ENCODE data around the gene POLR3K. TPM values are rescaled to one million over a fixed set of nuclear protein-coding genes. Genes with fewer than 3 reads are reported as not detected.

Gene POLR3K
- total RNA-seq, 1 experiment from 2014 or later: 40.1 TPM

DNA sequence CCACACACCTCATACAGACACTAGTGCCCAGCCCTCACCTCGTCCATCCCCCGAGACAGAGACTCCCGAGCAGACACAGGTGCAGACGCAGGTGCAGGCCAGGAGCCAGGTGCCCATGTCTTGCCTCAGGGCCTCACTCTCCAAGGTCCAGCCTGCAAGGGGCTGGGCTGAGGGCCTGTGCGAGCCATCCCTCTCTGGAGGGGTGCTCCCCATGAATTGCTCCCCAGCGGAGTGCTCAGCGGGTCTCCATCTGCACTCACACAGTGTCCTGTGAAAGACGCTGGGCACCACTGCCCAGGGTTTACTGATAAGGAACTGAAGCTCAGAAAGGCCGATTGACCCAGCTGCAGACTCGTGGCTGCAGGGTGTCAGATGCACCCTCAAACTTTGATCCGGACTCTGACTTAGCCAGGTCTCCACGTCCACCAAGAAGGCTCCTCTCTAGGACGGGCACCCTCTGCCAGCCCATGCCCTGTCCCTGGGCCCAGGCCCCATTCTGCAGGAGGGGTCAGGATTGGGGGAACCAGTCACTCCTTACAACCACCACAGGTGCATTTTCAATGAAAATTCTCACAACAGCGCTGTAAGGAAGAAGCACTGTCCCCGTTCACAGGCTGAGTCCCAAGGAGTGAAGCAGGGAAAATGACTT is 16.9 kb downstream of the POLR3K start:
- Mint-ChIP-seq H3K27me3 (ENCODE audit: low read depth) (no peaks in the 10 kb centered on the region), H3K4me3 (no peak overlapping the region), H3K27ac (no peak overlapping the region), H3K36me3 (peaks cover 18% of the 10 kb centered on the region), H3K9me3 (no peaks in the 10 kb centered on the region), H3K4me1 (no peaks in the 10 kb centered on the region; the same call in 1 of the 2 replicates)
- CTCF ChIA-PET: no interaction called here
- TF ChIP-seq CBFB (CRISPR knock-in tag; IDR thresholded peaks at IDR 0.05; ENCODE audit: low read depth): no peak
- no peak for TF ChIP-seq ELF4 (CRISPR knock-in tag; IDR thresholded peaks at IDR 0.05; ENCODE audit: low read depth)
- no peak for TF ChIP-seq ZBTB21 (CRISPR knock-in tag; IDR thresholded peaks at IDR 0.05; ENCODE audit: borderline replicate concordance)
- TF ChIP-seq NR1H2 (CRISPR knock-in tag; IDR thresholded peaks at IDR 0.05): no peak
- TF ChIP-seq NR3C1 (CRISPR knock-in tag; conservative IDR thresholded peaks at IDR 0.05; ENCODE audit: low read depth): no peak
- TF ChIP-seq GTF2I (CRISPR knock-in tag; conservative IDR thresholded peaks at IDR 0.05): no peak
- TF ChIP-seq, protein P1, sequence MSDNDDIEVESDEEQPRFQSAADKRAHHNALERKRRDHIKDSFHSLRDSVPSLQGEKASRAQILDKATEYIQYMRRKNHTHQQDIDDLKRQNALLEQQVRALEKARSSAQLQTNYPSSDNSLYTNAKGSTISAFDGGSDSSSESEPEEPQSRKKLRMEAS (CRISPR knock-in tag; IDR thresholded peaks at IDR 0.05): no peak
- TF ChIP-seq, protein P2, sequence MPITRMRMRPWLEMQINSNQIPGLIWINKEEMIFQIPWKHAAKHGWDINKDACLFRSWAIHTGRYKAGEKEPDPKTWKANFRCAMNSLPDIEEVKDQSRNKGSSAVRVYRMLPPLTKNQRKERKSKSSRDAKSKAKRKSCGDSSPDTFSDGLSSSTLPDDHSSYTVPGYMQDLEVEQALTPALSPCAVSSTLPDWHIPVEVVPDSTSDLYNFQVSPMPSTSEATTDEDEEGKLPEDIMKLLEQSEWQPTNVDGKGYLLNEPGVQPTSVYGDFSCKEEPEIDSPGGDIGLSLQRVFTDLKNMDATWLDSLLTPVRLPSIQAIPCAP (CRISPR knock-in tag; IDR thresholded peaks at IDR 0.05): no peak
- TF ChIP-seq MXD4 (CRISPR knock-in tag; IDR thresholded peaks at IDR 0.05; ENCODE audit: borderline replicate concordance): no peak
- no peak for TF ChIP-seq RELA (CRISPR knock-in tag; IDR thresholded peaks at IDR 0.05; ENCODE audit: borderline replicate concordance)
- TF ChIP-seq IRF2 (CRISPR knock-in tag; IDR thresholded peaks at IDR 0.05; ENCODE audit: borderline replicate concordance, low read depth): no peak
- TF ChIP-seq, protein P3, sequence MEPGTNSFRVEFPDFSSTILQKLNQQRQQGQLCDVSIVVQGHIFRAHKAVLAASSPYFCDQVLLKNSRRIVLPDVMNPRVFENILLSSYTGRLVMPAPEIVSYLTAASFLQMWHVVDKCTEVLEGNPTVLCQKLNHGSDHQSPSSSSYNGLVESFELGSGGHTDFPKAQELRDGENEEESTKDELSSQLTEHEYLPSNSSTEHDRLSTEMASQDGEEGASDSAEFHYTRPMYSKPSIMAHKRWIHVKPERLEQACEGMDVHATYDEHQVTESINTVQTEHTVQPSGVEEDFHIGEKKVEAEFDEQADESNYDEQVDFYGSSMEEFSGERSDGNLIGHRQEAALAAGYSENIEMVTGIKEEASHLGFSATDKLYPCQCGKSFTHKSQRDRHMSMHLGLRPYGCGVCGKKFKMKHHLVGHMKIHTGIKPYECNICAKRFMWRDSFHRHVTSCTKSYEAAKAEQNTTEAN (CRISPR knock-in tag; IDR thresholded peaks at IDR 0.05): no peak
- TF ChIP-seq, protein P4, sequence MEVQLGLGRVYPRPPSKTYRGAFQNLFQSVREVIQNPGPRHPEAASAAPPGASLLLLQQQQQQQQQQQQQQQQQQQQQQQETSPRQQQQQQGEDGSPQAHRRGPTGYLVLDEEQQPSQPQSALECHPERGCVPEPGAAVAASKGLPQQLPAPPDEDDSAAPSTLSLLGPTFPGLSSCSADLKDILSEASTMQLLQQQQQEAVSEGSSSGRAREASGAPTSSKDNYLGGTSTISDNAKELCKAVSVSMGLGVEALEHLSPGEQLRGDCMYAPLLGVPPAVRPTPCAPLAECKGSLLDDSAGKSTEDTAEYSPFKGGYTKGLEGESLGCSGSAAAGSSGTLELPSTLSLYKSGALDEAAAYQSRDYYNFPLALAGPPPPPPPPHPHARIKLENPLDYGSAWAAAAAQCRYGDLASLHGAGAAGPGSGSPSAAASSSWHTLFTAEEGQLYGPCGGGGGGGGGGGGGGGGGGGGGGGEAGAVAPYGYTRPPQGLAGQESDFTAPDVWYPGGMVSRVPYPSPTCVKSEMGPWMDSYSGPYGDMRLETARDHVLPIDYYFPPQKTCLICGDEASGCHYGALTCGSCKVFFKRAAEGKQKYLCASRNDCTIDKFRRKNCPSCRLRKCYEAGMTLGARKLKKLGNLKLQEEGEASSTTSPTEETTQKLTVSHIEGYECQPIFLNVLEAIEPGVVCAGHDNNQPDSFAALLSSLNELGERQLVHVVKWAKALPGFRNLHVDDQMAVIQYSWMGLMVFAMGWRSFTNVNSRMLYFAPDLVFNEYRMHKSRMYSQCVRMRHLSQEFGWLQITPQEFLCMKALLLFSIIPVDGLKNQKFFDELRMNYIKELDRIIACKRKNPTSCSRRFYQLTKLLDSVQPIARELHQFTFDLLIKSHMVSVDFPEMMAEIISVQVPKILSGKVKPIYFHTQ (CRISPR knock-in tag; IDR thresholded peaks at IDR 0.05): no peak
- POLR2A ChIA-PET: no interaction called here
- DNase-seq (ENCODE audit: low spot score) (no peak), ATAC-seq (no peak)

DNA sequence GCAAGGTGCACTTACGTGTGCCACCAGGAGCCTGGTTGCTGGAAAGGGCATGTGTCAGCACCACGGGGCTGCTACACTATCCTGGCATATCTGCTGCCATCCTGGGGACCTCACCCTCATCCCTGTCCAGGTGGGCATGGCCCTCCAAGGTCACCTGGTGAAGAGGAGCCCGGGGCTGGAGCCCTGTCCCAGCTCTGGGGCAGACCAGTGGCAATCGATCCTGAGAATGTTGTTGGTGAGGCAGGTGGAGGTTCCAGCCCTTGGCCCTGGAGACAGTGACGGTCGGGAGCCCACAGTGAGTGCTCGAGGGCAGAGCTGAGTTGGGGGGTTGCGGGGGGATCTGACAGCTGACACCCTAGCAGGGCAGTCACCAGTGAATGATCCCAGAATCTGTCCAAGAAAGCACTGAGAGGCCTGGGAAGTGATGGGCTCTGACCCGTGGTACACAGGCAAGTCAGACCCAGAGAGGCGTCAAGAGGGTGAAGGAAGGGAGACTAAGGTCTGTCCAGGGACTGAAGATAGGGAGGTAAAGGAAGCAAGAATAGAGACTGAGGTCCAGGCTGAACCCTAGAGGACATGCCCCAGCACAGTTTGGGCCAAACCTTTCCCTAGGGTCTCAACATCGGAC is 17.6 kb downstream of the POLR3K start:
- H3K36me3 Mint-ChIP-seq: peaks cover 11% of the 10 kb centered on the region
- no peak overlapping the region for H3K4me3 Mint-ChIP-seq
- ChIA-PET CTCF (no interaction called here), POLR2A (no interaction called here)
- H3K4me1 Mint-ChIP-seq: no peaks in the 10 kb centered on the region; the same call in 1 of the 2 replicates
- no peak for ATAC-seq
- no peak for DNase-seq (ENCODE audit: low spot score)
- no peak overlapping the region for H3K27ac Mint-ChIP-seq
- H3K9me3 Mint-ChIP-seq: no peaks in the 10 kb centered on the region
- H3K27me3 Mint-ChIP-seq (ENCODE audit: low read depth): no peaks in the 10 kb centered on the region
- TF ChIP-seq MYBL2 (CRISPR knock-in tag; IDR thresholded peaks at IDR 0.05) (no peak), FOXJ3 (CRISPR knock-in tag; IDR thresholded peaks at IDR 0.05; ENCODE audit: borderline replicate concordance) (no peak), ZNF423 (CRISPR knock-in tag; IDR thresholded peaks at IDR 0.05) (no peak), SMAD4 (CRISPR knock-in tag; IDR thresholded peaks at IDR 0.05) (no peak), ELF4 (CRISPR knock-in tag; IDR thresholded peaks at IDR 0.05; ENCODE audit: low read depth) (no peak), ZNF263 (CRISPR knock-in tag; IDR thresholded peaks at IDR 0.05; ENCODE audit: low read depth) (no peak), CREB1 (CRISPR knock-in tag; IDR thresholded peaks at IDR 0.05) (no peak)
- TF ChIP-seq, protein P5, sequence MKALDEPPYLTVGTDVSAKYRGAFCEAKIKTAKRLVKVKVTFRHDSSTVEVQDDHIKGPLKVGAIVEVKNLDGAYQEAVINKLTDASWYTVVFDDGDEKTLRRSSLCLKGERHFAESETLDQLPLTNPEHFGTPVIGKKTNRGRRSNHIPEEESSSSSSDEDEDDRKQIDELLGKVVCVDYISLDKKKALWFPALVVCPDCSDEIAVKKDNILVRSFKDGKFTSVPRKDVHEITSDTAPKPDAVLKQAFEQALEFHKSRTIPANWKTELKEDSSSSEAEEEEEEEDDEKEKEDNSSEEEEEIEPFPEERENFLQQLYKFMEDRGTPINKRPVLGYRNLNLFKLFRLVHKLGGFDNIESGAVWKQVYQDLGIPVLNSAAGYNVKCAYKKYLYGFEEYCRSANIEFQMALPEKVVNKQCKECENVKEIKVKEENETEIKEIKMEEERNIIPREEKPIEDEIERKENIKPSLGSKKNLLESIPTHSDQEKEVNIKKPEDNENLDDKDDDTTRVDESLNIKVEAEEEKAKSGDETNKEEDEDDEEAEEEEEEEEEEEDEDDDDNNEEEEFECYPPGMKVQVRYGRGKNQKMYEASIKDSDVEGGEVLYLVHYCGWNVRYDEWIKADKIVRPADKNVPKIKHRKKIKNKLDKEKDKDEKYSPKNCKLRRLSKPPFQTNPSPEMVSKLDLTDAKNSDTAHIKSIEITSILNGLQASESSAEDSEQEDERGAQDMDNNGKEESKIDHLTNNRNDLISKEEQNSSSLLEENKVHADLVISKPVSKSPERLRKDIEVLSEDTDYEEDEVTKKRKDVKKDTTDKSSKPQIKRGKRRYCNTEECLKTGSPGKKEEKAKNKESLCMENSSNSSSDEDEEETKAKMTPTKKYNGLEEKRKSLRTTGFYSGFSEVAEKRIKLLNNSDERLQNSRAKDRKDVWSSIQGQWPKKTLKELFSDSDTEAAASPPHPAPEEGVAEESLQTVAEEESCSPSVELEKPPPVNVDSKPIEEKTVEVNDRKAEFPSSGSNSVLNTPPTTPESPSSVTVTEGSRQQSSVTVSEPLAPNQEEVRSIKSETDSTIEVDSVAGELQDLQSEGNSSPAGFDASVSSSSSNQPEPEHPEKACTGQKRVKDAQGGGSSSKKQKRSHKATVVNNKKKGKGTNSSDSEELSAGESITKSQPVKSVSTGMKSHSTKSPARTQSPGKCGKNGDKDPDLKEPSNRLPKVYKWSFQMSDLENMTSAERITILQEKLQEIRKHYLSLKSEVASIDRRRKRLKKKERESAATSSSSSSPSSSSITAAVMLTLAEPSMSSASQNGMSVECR (CRISPR knock-in tag; IDR thresholded peaks at IDR 0.05; ENCODE audit: borderline replicate concordance): no peak
- TF ChIP-seq, protein P6, sequence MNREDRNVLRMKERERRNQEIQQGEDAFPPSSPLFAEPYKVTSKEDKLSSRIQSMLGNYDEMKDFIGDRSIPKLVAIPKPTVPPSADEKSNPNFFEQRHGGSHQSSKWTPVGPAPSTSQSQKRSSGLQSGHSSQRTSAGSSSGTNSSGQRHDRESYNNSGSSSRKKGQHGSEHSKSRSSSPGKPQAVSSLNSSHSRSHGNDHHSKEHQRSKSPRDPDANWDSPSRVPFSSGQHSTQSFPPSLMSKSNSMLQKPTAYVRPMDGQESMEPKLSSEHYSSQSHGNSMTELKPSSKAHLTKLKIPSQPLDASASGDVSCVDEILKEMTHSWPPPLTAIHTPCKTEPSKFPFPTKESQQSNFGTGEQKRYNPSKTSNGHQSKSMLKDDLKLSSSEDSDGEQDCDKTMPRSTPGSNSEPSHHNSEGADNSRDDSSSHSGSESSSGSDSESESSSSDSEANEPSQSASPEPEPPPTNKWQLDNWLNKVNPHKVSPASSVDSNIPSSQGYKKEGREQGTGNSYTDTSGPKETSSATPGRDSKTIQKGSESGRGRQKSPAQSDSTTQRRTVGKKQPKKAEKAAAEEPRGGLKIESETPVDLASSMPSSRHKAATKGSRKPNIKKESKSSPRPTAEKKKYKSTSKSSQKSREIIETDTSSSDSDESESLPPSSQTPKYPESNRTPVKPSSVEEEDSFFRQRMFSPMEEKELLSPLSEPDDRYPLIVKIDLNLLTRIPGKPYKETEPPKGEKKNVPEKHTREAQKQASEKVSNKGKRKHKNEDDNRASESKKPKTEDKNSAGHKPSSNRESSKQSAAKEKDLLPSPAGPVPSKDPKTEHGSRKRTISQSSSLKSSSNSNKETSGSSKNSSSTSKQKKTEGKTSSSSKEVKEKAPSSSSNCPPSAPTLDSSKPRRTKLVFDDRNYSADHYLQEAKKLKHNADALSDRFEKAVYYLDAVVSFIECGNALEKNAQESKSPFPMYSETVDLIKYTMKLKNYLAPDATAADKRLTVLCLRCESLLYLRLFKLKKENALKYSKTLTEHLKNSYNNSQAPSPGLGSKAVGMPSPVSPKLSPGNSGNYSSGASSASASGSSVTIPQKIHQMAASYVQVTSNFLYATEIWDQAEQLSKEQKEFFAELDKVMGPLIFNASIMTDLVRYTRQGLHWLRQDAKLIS (CRISPR knock-in tag; IDR thresholded peaks at IDR 0.05; ENCODE audit: borderline replicate concordance): no peak
